HG03469 (cell line): ENCODE measurements around the gene PLA2G2D.
"Not testable (repeated sequence)": the region's sequence is repeated elsewhere in the genome, so short reads cannot be mapped to it uniquely, and the experiment has no call there.

Source experiments
- ATAC-seq: cut with Tn5 transposase; IDR thresholded peaks from one replicate; pipeline ENCODE4 v1.9.1; 2021; ENCODE audit warnings: mild to moderate bottlenecking, moderate library complexity, moderate number of reproducible peaks; ENCODE audit not compliant: unreplicated experiment

PLA2G2D gene

GRCh38 chr1:20143318-20143717 lies 24.0 kb upstream of the PLA2G2D start:
- no peak for ATAC-seq

DNA sequence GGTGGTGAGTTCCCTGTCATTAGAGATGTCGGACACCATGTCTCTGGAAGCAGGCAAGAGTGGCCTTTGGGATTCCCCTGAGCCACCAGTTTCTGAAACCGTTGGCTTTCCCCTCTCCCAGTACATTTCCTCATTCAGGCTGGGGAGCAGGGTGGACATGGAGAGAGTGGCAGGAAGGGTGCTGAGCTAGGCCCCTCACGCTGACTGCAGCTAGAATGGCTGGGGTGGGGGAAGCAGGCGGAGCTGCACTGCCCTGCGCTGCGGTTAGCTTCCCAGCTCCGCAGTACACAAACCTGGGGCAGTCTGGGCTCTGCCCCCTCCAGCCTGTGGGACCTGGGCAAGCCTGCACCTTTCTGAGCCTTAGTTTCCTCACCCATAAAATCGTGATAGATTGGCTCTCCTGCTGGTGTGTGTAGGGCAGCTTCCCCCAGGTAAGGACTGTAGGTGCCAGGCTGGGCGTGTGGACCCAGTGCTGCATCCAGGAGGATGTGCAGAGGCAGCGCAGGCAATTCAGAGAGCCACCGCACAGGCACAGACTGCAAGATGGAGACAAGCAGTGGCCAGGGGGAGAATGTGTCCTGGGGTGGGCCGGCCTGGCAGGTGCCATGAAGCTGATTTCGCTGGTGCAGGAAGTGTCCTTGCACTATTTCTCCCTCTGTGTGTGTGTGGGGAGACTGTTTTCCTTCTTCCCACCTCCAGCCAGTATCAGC lies 22.8 kb upstream of the PLA2G2D start:
- ATAC-seq: no peak

DNA sequence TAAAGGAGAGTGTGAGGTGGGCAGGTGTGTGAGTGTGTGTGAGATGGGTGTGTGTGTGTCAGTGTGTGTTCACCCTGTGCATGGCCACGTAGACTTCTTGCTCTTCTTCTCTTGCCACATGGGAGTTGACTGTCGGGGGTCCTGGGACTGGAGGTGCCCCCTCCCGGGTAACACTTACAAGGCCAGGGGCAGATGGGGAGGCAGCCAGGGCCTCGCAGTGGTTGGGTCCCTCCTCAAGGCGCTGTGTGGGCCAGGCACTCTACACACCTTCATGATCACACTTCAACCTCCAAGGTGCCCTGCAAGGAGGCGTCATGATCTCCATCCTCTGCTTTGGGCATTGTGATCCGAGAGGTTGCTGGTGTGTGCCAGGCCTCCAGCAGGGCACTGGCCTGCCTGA lies 22.1 kb upstream of the PLA2G2D start:
- no peak for ATAC-seq

DNA sequence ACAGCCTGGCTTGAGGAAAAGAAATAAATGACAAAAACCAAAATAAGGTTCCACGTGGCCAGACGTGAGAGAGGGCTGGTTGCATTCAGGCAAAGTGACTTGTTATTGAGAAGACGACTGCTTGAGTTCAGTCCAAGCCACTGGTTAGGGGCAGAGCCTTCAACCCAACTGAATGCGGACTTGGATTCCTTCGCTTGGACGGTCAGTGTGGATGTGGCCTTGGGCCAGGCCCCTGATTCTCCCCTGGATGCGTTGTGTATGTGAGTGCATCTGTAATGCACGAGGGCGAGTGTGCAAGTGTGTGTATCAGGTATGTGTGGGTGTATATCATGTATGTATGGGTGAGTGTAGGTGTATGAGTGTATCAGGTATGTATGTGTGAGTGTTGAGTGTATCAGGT lies 21.7 kb upstream of the PLA2G2D start:
- no peak for ATAC-seq

- no peak for ATAC-seq
Measured at GRCh38 chr1:20139776-20140612, 20.7 kb upstream of the PLA2G2D start.

DNA sequence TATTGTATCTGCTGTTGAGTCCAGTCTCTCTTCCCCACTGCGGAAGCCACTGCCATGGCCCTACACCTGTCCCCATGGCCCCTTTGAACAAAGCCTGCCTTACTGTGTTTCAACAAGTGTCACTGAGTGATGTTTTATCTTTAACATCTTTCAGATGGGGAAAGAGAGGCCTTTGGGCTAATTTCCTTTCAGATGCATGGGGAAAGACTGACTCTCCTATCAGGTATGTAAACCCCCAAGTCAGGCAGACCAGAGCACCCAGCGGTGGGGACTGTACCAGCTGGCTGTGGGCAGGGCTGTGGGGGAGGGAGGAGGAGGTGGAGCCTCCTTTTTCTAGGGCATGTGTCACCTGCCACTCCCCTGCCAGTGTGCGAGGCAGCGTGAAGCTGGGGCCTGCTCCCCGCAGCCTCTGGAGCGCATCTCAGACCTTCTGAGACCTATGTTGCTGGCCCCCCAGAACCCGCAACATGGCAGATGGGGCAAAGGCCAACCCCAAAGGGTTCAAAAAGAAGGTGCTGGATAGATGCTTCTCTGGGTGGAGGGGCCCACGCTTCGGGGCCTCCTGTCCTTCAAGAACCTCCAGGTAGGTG lies 19.7 kb upstream of the PLA2G2D start, which contains the start of gene PLA2G2F:
PLA2G2F (plus strand) TSS at position 363 of the 590 bp plus-strand sequence; CDS start at position 468, 105 bp downstream.
- ATAC-seq: no peak

DNA sequence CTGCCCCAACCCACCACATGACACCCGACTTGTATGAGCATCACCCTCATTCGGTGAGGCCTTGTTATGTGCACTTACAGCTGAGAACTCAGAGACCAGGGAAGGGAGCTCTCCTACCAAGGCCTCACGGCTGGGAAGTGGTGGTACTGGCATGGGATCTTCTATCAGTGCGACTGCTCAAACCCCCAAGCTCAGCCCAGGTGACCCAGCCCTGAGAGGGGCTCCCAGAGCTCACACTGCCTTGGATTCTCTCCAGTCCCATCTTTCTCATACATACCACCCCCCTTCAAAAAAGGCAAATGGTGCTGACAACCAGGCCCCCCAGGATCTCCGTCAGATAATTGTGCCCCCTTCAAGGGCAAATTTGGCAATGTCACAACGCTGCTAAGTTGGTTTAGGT lies 19.0 kb upstream of the PLA2G2D start:
- ATAC-seq: no peak

GRCh38 chr1:20137604-20138003 lies 18.3 kb upstream of the PLA2G2D start:
- no peak for ATAC-seq

GRCh38 chr1:20137055-20137454 lies 17.7 kb upstream of the PLA2G2D start:
- ATAC-seq: no peak

DNA sequence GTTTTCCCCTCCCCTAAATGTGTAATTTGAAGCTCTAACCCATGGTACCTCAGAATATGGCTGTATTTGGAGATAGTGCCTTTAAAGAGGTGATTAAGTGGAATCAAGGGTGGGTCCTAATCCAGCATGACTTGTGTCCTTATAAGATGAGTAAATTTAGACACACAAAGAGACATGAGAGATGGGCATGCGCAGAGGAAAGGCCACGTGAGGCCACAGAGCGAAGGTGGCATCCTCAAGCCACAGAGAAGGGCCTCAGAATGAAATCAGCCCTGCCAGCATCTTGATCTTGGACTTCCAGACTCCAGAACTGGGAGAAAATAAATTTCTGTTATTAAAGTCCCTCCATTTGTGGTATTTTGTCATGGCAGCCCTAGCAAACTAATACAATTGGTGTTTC lies 16.9 kb upstream of the PLA2G2D start:
- no peak for ATAC-seq

- no peak for ATAC-seq
Measured at GRCh38 chr1:20134995-20135394, 15.7 kb upstream of the PLA2G2D start.

DNA sequence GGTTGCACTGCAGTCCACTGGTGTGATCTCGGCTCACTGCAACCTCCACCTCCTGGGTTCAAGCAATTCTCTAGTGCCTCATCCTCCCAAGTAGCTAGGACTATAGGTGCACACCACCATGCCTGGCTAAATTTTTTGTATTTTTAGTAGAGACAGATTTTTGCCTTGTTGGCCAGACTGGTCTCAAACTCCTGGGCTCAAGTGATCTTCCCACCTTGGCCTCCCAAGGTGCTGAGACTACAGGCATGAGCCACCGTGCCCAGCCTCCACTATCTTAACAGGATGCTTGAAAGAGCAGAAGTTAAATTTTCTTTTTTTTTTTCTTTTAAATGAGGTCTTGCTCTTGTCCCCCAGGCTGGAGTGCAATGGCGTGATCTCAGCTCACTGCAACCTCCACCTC lies 11.2 kb upstream of the PLA2G2D start:
- not testable (repeated sequence) for ATAC-seq

DNA sequence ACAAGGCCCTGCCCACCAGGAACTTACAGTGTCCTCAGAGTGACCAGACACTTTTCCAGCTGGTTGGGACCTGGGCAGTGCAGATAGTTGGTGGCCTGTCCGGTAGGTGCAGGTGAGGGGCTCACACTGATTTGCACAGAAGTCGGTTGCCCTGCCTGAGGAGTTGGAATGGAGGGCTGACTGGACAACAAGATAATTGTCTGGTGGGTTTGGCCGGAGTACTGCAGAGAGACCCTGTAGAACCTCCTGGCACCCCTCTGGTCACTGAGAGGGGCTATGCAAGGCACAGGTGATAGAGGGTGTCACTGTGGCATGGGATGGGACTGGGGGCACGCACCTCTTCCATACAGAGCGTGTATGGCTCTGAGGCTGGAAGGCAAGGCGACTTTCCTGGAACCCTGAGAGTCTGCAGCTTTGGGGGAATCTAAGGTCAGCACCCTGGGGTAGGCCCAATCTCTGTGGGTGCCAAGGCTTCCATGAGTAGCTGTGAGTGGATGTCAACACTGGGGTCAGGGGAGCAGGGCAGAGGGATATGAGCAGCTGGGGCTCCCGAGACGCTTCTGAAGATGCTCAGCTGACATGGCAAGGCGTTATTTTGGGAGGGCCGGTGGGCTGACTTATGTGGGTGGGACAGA lies 7.6 kb upstream of the PLA2G2D start:
- no peak for ATAC-seq

DNA sequence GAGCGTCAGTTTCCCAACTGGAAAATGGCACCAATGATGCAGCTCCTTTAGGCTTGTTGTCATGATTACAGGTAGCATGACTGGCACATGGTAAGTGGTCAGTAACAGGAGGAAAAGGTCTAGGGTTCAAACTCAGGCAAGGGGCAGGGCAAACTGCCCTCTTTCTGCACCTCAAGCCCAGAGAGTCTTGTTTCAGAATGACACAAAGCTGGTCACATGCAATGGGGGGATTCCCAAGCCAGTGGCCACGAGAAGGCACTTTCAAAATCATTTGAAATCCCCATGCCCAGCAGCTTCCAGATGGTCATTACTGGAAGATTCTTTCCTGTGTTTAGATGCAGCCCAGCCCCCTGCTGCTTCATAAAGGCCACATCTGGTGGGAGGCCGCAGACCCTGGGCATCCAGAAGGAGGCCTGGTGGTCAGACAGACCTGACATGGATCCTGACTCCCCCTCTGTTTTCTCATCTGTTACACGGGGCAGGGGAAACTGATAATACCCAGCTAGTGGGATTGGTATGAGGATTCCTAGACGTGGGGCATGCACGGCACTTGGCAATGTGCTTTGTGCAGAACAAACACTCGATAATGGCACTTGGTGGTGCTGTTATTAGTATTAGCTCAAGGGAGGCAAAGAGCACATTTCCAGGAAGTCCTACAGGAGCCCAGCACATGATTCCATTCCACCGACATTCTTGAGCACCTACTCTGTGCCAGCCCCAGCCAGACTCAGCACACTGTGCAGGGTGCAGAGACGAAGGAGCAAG lies 6.9 kb upstream of the PLA2G2D start:
- ATAC-seq: no peak

DNA sequence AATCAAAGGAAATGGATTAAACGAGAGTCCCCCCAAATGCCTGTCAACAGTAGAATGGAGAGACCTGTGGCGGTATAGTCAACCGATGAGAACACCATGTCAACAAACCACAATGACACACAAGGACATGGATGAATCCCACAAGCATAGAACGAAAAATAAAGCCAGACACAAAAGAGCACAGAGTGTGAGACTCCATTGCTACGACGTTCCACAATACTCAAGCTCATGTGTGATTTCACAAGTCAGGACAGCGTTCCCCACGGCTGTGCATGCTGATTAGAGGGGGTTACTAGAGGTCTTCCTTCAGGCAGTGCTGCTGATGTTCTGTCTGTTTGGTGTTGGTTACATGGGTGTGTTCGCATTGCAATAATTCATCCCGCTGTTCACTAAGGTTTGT lies 5.8 kb upstream of the PLA2G2D start:
- ATAC-seq: no peak

GRCh38 chr1:20124456-20125057 lies 5.2 kb upstream of the PLA2G2D start:
- no peak for ATAC-seq

GRCh38 chr1:20123722-20124455 lies 4.6 kb upstream of the PLA2G2D start:
- no peak for ATAC-seq

- no peak for ATAC-seq
Measured at GRCh38 chr1:20120796-20121195, 1.5 kb upstream of the PLA2G2D start.

GRCh38 chr1:20117236-20117635 lies 2.1 kb downstream of the PLA2G2D start:
- ATAC-seq: no peak

GRCh38 chr1:20115916-20116315 lies 3.4 kb downstream of the PLA2G2D start:
- no peak for ATAC-seq
